ENCODE measurements around the gene C20orf141.
"Not testable (repeated sequence)": the region's sequence is repeated elsewhere in the genome, so short reads cannot be mapped to it uniquely, and the experiment has no call there.

DNA sequence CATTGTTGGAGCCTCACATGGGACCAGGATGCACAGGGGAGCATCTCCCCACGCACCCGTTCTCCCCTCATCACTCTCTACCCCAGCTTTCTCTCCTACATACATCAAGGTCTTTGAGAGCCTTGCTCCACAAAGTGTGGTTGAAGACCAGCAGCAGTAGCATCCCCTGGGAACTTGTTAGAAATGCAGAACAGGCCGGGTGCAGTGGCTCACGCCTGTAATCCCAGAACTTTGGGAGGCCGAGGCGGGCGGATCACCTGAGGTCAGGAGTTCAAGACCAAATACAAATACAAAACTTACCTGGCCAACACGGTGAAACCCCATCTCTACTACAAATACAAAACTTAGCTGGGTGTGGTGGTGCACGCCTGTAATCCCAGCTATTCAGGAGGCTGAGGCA is 6.9 kb upstream of the C20orf141 start:
- TF ChIP-seq CTCF, ZNF157 (tag by site-specific recombination; IDR thresholded peaks at IDR 0.05): not testable (repeated sequence)
